RWPE1 (cell line): Measurements from ENCODE around the gene SDHAF3.
"Not testable (repeated sequence)": the region's sequence is repeated elsewhere in the genome, so short reads cannot be mapped to it uniquely, and the experiment has no call there.

ENCODE experiments used
- CTCF ChIA-PET: fragments of 350-600 bp; sonication (Branson Sonifier 250); formaldehyde crosslinking; extraction: SDS; loops from one replicate; lab custom pipeline; 2021; lab: Yijun Ruan, JAX
- POLR2A ChIA-PET: fragments of 400-600 bp; formaldehyde crosslinking; extraction: SDS; loops from one replicate; lab custom pipeline; 2020; ENCODE audit warnings: antibody characterized with exemption; ENCODE audit not compliant: low non-redundant PET; lab: Yijun Ruan, JAX
- DNase-seq: peaks from one replicate; pipeline ENCODE4 v3.0.0; 2012; ENCODE audit warnings: low spot score
- H3K27ac ChIP-seq: fragments of 450-650 bp; 2 replicates; pipeline ENCODE4 v1.5.1; 2017
- CTCF ChIP-seq: fragments of 450-650 bp; conservative IDR thresholded peaks from 2 replicates; pipeline ENCODE4 v1.5.1; 2017; ENCODE audit warnings: low read depth, mild to moderate bottlenecking

The SDHAF3 gene

GRCh38 chr7:97138830-97139229 lies 21.3 kb downstream of the SDHAF3 start:
- no peak for DNase-seq
- ChIA-PET POLR2A (no interaction called here), CTCF (no interaction called here)
- no peak for TF ChIP-seq CTCF
- no peak overlapping the region for H3K27ac ChIP-seq

- ChIA-PET CTCF (interaction anchor here (0.6 to 1.8 kb wide), 4 partner anchors 18 to 696 kb away, joined by 3 to 4 read pairs (median 3); no protein-coding TSS in a partner anchor), POLR2A (interaction anchor here (0.6 kb wide), 1 partner anchor 29 kb away, joined by 4 read pairs; no protein-coding TSS in a partner anchor)
- no peak overlapping the region for H3K27ac ChIP-seq
- peak; percentile 81 for TF ChIP-seq CTCF
- DNase-seq: peak; percentile 3
Measured at GRCh38 chr7:97145068-97145467, 27.6 kb downstream of the SDHAF3 start.

GRCh38 chr7:97149843-97150242 lies 32.3 kb downstream of the SDHAF3 start:
- no peak overlapping the region for H3K27ac ChIP-seq
- DNase-seq: no peak
- TF ChIP-seq CTCF: no peak
- POLR2A ChIA-PET: no interaction called here
- CTCF ChIA-PET: interaction anchor here (0.6 kb wide), 1 partner anchor 45 kb away, joined by 5 read pairs; no protein-coding TSS in a partner anchor

GRCh38 chr7:97155897-97156418 lies 38.5 kb downstream of the SDHAF3 start:
- POLR2A ChIA-PET: no interaction called here
- no peak overlapping the region for H3K27ac ChIP-seq
- DNase-seq: no peak
- CTCF ChIA-PET: no interaction called here
- no peak for TF ChIP-seq CTCF

GRCh38 chr7:97159984-97160383 lies 42.5 kb downstream of the SDHAF3 start:
- H3K27ac ChIP-seq, POLR2A ChIA-PET, DNase-seq: not testable (repeated sequence)
- CTCF ChIA-PET: interaction anchor here (0.6 to 0.7 kb wide), 2 partner anchors 72 to 651 kb away, joined by 4 to 5 read pairs; no protein-coding TSS in a partner anchor

GRCh38 chr7:97161609-97162008 lies 44.1 kb downstream of the SDHAF3 start:
- DNase-seq, POLR2A ChIA-PET, CTCF ChIA-PET, H3K27ac ChIP-seq: not testable (repeated sequence)

GRCh38 chr7:97166308-97166707 lies 48.8 kb downstream of the SDHAF3 start:
- POLR2A ChIA-PET: no interaction called here
- H3K27ac ChIP-seq: no peak overlapping the region
- CTCF ChIA-PET: interaction anchor here (0.5 kb wide), 1 partner anchor 819 kb away, joined by 3 read pairs; no protein-coding TSS in a partner anchor
- no peak for DNase-seq
- TF ChIP-seq CTCF: no peak
